Fibroblast of villous mesenchyme (primary cell): Measurements from ENCODE around the gene YY2. TPM values are rescaled to one million over a fixed set of nuclear protein-coding genes. Genes with fewer than 3 reads are reported as not detected.

Experiments
- DNase-seq: peaks from one replicate; pipeline ENCODE4 v3.0.0-alpha.2; 2010; ENCODE audit warnings: low read depth
- H3K4me3 ChIP-seq: 2 replicates; pipeline ENCODE4 v1.5.1; 2011; ENCODE audit warnings: low read depth, mild to moderate bottlenecking, low read length
- total RNA-seq: library from RNA; depleted of rRNA; stranded (reverse); fragments of >200 nt; gene quantifications from 2 replicates; pipeline ENCODE4 v1.2.3, GENCODE V29; 2012
- TF ChIP-seq, protein P1 (sequence below): IDR thresholded peaks from 2 replicates; pipeline ENCODE4 v1.5.1; 2012; ENCODE audit warnings: low read depth, mild to moderate bottlenecking, low read length; ENCODE audit not compliant: insufficient read depth

Gene YY2
- total RNA-seq, 1 donor, result 1.7 TPM

- TF ChIP-seq, protein P1, sequence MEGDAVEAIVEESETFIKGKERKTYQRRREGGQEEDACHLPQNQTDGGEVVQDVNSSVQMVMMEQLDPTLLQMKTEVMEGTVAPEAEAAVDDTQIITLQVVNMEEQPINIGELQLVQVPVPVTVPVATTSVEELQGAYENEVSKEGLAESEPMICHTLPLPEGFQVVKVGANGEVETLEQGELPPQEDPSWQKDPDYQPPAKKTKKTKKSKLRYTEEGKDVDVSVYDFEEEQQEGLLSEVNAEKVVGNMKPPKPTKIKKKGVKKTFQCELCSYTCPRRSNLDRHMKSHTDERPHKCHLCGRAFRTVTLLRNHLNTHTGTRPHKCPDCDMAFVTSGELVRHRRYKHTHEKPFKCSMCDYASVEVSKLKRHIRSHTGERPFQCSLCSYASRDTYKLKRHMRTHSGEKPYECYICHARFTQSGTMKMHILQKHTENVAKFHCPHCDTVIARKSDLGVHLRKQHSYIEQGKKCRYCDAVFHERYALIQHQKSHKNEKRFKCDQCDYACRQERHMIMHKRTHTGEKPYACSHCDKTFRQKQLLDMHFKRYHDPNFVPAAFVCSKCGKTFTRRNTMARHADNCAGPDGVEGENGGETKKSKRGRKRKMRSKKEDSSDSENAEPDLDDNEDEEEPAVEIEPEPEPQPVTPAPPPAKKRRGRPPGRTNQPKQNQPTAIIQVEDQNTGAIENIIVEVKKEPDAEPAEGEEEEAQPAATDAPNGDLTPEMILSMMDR, result no peak
- no peak overlapping the region for H3K4me3 ChIP-seq
- DNase-seq, result no peak
These were observed 33.9 kb upstream of the YY2 start for GRCh38 chrX:21821875-21822274.

DNA sequence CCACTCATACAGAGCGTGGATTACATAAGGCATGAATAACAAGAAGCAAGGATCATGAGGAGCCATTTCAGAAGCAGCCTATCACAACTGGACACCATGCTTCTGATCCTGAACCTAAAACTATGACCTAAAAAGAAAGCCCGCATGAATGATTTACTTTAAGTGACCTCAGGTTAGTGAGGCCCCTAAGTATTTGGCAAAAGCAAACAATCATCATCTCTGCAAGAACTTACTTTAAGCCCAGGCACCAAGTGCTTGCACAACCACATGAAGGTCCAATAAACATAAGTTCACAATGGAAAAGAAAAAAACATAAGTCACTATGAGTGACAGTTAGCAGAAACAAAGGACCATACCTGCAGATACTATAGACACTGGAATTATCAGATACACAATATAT is 24.3 kb upstream of the YY2 start:
- TF ChIP-seq, protein P1, result no peak
- H3K4me3 ChIP-seq, result no peak overlapping the region
- no peak for DNase-seq

DNA sequence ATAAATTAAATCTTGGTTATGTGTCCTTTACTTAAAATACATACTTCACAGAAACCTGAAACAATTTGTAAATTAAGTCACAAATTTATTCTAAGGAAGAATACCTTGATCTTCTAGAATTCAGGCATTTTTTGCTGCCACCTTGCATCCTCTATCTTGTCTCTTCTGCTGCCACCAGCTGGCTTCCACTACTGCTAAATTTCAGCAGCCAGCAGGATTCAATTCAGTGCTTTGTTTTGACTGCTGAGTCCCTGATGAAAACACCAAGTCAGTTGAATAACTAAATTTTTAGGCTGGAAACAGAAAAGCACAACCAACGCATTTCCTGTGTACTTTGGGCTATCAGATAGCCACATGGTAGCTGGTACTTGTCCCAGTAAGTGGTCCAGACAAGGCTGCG is 18.7 kb upstream of the YY2 start:
- H3K4me3 ChIP-seq, result no peak overlapping the region
- TF ChIP-seq, protein P1, result no peak

DNA sequence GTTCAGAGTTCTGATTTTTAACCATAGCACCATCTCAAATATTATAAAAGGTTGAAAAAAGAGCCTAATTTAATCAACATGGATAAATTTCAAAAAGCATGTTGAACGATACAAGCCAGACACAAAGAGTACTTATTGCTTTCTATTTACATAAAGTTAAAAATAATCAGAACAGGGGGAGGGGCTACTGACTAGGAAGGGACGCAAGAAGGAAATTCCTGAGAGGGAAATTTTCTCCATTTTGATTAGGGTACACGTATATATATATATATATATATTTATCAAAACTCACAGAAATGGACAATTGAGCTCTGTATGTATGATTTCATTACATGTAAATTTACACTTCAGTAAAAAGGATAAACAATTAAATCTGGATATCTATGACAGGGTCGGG is 16.9 kb upstream of the YY2 start:
- peak overlapping the region; percentile 72 for H3K4me3 ChIP-seq
- TF ChIP-seq, protein P1, result no peak
- peak; percentile 47 for DNase-seq

More for the DNA sequence above, 18.7 kb upstream of the YY2 start:
- no peak for DNase-seq

- TF ChIP-seq, protein P1, result peak; percentile 23
- peak; percentile 92 for DNase-seq
- peak within 1 kb of the TSS; percentile 72 for H3K4me3 ChIP-seq
These were observed 16.2 kb upstream of the YY2 start, which contains the start of gene MBTPS2 for GRCh38 chrX:21839334-21840192. Gene MBTPS2 (plus strand): TSS chrX:21839617. CDS start chrX:21839735, 118 bp downstream.

DNA sequence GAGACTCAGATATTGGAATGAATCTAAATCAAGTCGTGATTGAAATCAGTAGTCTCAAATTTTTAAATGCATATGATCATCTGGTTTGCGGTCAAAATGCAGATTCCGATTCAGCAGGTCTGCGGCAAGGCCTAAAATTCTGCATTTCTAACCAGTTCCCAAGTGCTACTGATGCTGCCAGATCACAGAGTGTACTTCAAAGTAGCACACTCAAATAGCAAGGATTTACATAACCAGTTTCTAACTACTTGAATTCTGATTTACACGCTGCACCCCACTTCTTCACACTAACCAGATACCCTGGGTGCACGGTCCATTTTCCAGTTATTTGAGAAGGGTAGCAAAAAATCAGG is 15.6 kb upstream of the YY2 start:
- peak overlapping the region; percentile 72 for H3K4me3 ChIP-seq
- no peak for DNase-seq
- TF ChIP-seq, protein P1, result no peak
